ENCODE data around the gene GIMAP8. TPM values are rescaled to one million over a fixed set of nuclear protein-coding genes. Genes with fewer than 3 reads are reported as not detected.
"Not testable (repeated sequence)": the region's sequence is repeated elsewhere in the genome, so short reads cannot be mapped to it uniquely, and the experiment has no call there.

The GIMAP8 gene
- total RNA-seq, 1 donor from 2014 or later: under 0.01 TPM

- H3K27me3 ChIP-seq (ENCODE audit: control insufficient read depth, insufficient read depth, low read length): no peaks in the 10 kb centered on the region
- no peak overlapping the region for H3K4me3 ChIP-seq (ENCODE audit: low read depth, low read length)
- TF ChIP-seq CTCF (IDR thresholded peaks at IDR 0.05; ENCODE audit: insufficient read depth, low read length, severe bottlenecking): no peak
Observed at GRCh38 chr7:150451833-150452461, 1.5 kb downstream of the GIMAP8 start.

GRCh38 chr7:150453181-150453580 lies 2.8 kb downstream of the GIMAP8 start:
- Histone ChIP-seq H3K36me3 (ENCODE audit: control insufficient read depth, insufficient read depth, low read length) (no peaks in the 10 kb centered on the region), H3K4me3 (ENCODE audit: low read depth, low read length) (no peak overlapping the region), H3K27me3 (ENCODE audit: control insufficient read depth, insufficient read depth, low read length) (no peaks in the 10 kb centered on the region)
- no peak for TF ChIP-seq CTCF (IDR thresholded peaks at IDR 0.05; ENCODE audit: insufficient read depth, low read length, severe bottlenecking)
- DNase-seq (ENCODE audit: low read depth) (no peak), FAIRE-seq (no peak)

More at GRCh38 chr7:150451833-150452461, 1.5 kb downstream of the GIMAP8 start:
- no peak for FAIRE-seq
- no peaks in the 10 kb centered on the region for H3K36me3 ChIP-seq (ENCODE audit: control insufficient read depth, insufficient read depth, low read length)
- DNase-seq (ENCODE audit: low read depth): no peak

GRCh38 chr7:150453892-150454291 lies 3.5 kb downstream of the GIMAP8 start:
- TF ChIP-seq CTCF (IDR thresholded peaks at IDR 0.05; ENCODE audit: insufficient read depth, low read length, severe bottlenecking): no peak
- Histone ChIP-seq H3K4me3 (ENCODE audit: low read depth, low read length) (no peak overlapping the region), H3K36me3 (ENCODE audit: control insufficient read depth, insufficient read depth, low read length) (no peaks in the 10 kb centered on the region), H3K27me3 (ENCODE audit: control insufficient read depth, insufficient read depth, low read length) (no peaks in the 10 kb centered on the region)
- FAIRE-seq: no peak
- no peak for DNase-seq (ENCODE audit: low read depth)

- H3K27me3 ChIP-seq (ENCODE audit: control insufficient read depth, insufficient read depth, low read length); H3K4me3 ChIP-seq (ENCODE audit: low read depth, low read length); H3K36me3 ChIP-seq (ENCODE audit: control insufficient read depth, insufficient read depth, low read length): not testable (repeated sequence)
- FAIRE-seq (peak; percentile 18), DNase-seq (ENCODE audit: low read depth) (peak; percentile 89)
Observed at GRCh38 chr7:150457064-150457463, 6.6 kb downstream of the GIMAP8 start.

- H3K4me3 ChIP-seq (ENCODE audit: low read depth, low read length): no peak overlapping the region
- H3K36me3 ChIP-seq (ENCODE audit: control insufficient read depth, insufficient read depth, low read length): no peaks in the 10 kb centered on the region
- no peak for FAIRE-seq
- no peaks in the 10 kb centered on the region for H3K27me3 ChIP-seq (ENCODE audit: control insufficient read depth, insufficient read depth, low read length)
- DNase-seq (ENCODE audit: low read depth): no peak
- no peak for TF ChIP-seq CTCF (IDR thresholded peaks at IDR 0.05; ENCODE audit: insufficient read depth, low read length, severe bottlenecking)
Observed at GRCh38 chr7:150458235-150458634, 7.8 kb downstream of the GIMAP8 start.

- TF ChIP-seq CTCF (IDR thresholded peaks at IDR 0.05; ENCODE audit: insufficient read depth, low read length, severe bottlenecking): no peak
- FAIRE-seq (no peak), DNase-seq (ENCODE audit: low read depth) (no peak)
- no peaks in the 10 kb centered on the region for H3K36me3 ChIP-seq (ENCODE audit: control insufficient read depth, insufficient read depth, low read length)
- H3K27me3 ChIP-seq (ENCODE audit: control insufficient read depth, insufficient read depth, low read length): no peaks in the 10 kb centered on the region
- H3K4me3 ChIP-seq (ENCODE audit: low read depth, low read length): no peak overlapping the region
Observed at GRCh38 chr7:150458756-150459155, 8.3 kb downstream of the GIMAP8 start.
